GM10266 (cell line): ENCODE results near the gene AOX1.

Experiments used
- DNase-seq: peaks from one replicate; pipeline ENCODE4 v3.0.0; 2012; ENCODE audit errors: extremely low spot score
- TF ChIP-seq, protein P1 (sequence below): IDR thresholded peaks from 2 replicates; pipeline ENCODE4 v1.5.1; 2012; ENCODE audit warnings: mild to moderate bottlenecking, low read depth; ENCODE audit not compliant: control insufficient read depth, insufficient read depth; ENCODE audit errors: missing control alignments

The AOX1 gene

GRCh38 chr2:200665626-200666453 lies 80.0 kb downstream of the AOX1 start:
- no peak for DNase-seq
- TF ChIP-seq, protein P1, sequence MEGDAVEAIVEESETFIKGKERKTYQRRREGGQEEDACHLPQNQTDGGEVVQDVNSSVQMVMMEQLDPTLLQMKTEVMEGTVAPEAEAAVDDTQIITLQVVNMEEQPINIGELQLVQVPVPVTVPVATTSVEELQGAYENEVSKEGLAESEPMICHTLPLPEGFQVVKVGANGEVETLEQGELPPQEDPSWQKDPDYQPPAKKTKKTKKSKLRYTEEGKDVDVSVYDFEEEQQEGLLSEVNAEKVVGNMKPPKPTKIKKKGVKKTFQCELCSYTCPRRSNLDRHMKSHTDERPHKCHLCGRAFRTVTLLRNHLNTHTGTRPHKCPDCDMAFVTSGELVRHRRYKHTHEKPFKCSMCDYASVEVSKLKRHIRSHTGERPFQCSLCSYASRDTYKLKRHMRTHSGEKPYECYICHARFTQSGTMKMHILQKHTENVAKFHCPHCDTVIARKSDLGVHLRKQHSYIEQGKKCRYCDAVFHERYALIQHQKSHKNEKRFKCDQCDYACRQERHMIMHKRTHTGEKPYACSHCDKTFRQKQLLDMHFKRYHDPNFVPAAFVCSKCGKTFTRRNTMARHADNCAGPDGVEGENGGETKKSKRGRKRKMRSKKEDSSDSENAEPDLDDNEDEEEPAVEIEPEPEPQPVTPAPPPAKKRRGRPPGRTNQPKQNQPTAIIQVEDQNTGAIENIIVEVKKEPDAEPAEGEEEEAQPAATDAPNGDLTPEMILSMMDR: no peak

DNA sequence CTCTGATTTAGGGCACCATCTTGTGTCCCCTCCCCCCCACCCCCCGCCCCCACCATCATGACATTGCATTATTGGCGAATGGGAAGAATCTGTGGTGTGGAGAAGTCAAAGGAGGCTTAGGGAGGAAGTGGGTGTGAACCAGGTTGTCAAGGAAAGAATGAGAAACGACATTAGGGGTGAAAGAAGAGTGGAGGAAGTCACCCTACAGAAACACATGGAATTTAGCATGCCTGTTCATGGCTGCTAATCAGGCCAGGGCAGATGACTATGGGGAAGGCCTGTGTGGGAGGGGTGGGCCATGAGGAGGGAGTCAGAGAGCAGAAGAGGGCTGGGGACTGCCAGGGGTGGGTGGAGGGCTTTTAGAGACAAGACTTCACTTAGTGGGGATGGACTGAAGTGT lies 81.6 kb downstream of the AOX1 start:
- no peak for DNase-seq
- TF ChIP-seq, protein P1: no peak

GRCh38 chr2:200668478-200668877 lies 82.7 kb downstream of the AOX1 start:
- TF ChIP-seq, protein P1: no peak
- no peak for DNase-seq

DNA sequence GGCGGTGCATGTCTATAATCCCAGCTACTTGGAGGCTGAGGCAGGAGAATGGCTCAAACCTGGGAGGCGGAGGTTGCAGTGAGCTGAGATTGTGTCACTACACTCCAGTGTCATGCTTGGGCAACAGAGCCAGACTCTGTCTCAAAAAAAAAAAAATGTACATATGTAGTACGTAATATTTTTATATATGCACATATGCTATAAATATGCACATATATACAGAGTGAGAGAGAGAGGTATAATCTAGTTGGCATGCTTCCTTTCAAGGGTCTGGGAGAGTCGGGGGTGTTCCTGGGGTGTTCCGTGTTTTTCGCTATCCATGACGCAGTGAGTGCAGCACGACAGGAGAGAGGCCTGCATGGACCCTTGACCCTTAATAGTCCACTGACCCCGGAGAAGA lies 83.5 kb downstream of the AOX1 start:
- TF ChIP-seq, protein P1: no peak
- DNase-seq: no peak

DNA sequence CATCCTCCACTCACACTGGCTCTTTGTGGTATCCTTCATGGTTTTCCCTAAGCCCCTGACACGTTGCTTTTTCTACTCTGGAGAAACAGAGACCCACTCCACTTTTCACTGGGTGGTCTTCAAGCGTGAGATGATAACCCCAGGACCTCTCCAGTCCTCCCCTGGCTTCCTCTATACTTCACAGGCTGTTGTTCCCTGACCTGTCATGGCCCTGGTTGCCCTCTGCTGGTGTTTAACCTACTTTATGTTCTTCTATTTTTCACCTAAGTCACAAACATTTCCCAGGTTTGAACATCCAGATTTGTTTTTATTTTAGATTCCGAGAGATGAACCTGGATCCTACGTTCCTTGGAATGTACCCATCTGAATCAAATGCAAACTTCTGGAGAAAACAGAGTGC lies 84.5 kb downstream of the AOX1 start:
- TF ChIP-seq, protein P1: no peak
- no peak for DNase-seq

DNA sequence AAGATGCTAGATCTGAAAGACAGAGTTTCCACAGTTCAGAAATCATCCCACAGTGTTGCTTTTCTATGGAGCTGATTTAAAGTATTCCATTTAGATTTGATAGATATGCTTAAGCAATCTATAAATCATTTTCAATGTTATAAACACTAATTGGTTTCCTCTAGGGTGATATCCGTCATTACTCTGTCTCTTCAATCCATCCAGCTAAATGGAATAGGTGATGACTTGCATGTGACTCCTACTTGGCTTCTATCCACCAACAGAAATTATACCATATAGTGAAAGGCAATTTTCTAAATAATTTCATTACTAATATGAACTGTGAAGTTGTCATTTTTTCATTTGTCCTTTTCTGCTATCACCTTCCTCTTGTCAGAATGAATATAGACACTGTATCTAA lies 84.9 kb downstream of the AOX1 start:
- DNase-seq: no peak
- TF ChIP-seq, protein P1: no peak

DNA sequence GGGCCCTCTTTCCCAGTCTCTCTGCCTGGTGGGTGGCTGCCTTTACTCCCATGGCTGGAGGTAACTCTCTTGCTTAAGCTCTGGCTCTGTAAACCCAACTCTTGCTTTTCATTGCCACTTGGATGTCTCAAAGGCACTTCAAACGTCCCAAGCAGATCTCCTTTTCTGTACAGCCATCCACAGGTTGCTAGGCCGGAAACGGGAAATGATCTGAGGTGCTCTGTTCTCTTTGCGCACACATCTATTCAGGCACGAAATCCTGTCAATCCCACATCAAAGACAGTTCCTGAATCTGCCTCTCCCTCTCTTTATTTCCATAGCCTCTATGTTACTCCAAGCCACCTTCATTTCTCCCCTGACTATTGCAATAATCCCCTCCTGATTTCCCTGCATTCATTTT lies 87.4 kb downstream of the AOX1 start:
- TF ChIP-seq, protein P1: no peak
- DNase-seq: no peak
